ENCODE data around the gene ARHGEF10L.
"Not testable (repeated sequence)": the region's sequence is repeated elsewhere in the genome, so short reads cannot be mapped to it uniquely, and the experiment has no call there.

The ARHGEF10L gene

GRCh38 chr1:17539477-17540254, at the start of gene ARHGEF10L:
Gene ARHGEF10L (plus strand): TSS chr1:17539698. CDS start chr1:17580596, 40,898 bp downstream.
- DNase-seq = no peak

GRCh38 chr1:17489768-17490417, 49.6 kb upstream of the ARHGEF10L start:
- DNase-seq = not testable (repeated sequence)

GRCh38 chr1:17490667-17491066, 48.8 kb upstream of the ARHGEF10L start:
- DNase-seq = not testable (repeated sequence)

GRCh38 chr1:17494114-17494729, 45.3 kb upstream of the ARHGEF10L start:
- DNase-seq = peak; percentile 48

GRCh38 chr1:17496419-17496818, 43.1 kb upstream of the ARHGEF10L start:
- DNase-seq = no peak

- DNase-seq = no peak
These were observed 41.3 kb upstream of the ARHGEF10L start for GRCh38 chr1:17498214-17498613.

GRCh38 chr1:17502326-17502778, 37.1 kb upstream of the ARHGEF10L start:
- peak; percentile 2 for DNase-seq

GRCh38 chr1:17503146-17503545, 36.4 kb upstream of the ARHGEF10L start:
- no peak for DNase-seq

- not testable (repeated sequence) for DNase-seq
These were observed 32.3 kb upstream of the ARHGEF10L start for GRCh38 chr1:17507200-17507599.

- no peak for DNase-seq
These were observed 31.6 kb upstream of the ARHGEF10L start for GRCh38 chr1:17507915-17508314.

- no peak for DNase-seq
These were observed 30.1 kb upstream of the ARHGEF10L start for GRCh38 chr1:17509363-17509762.

- DNase-seq = no peak
These were observed 29.4 kb upstream of the ARHGEF10L start for GRCh38 chr1:17510138-17510537.

- no peak for DNase-seq
These were observed 28.3 kb upstream of the ARHGEF10L start for GRCh38 chr1:17511188-17511587.

- no peak for DNase-seq
These were observed 26.4 kb upstream of the ARHGEF10L start for GRCh38 chr1:17513131-17513530.

- no peak for DNase-seq
These were observed 24.7 kb upstream of the ARHGEF10L start for GRCh38 chr1:17514776-17515175.

- no peak for DNase-seq
These were observed 23.6 kb upstream of the ARHGEF10L start for GRCh38 chr1:17515902-17516301.

- DNase-seq = no peak
These were observed 22.9 kb upstream of the ARHGEF10L start for GRCh38 chr1:17516303-17517214.

GRCh38 chr1:17520041-17520440, 19.5 kb upstream of the ARHGEF10L start:
- no peak for DNase-seq

- no peak for DNase-seq
These were observed 18.8 kb upstream of the ARHGEF10L start for GRCh38 chr1:17520473-17521319.

GRCh38 chr1:17521946-17522612, 17.4 kb upstream of the ARHGEF10L start:
- DNase-seq = no peak
